ENCODE measurements around the gene NME8.

DNA sequence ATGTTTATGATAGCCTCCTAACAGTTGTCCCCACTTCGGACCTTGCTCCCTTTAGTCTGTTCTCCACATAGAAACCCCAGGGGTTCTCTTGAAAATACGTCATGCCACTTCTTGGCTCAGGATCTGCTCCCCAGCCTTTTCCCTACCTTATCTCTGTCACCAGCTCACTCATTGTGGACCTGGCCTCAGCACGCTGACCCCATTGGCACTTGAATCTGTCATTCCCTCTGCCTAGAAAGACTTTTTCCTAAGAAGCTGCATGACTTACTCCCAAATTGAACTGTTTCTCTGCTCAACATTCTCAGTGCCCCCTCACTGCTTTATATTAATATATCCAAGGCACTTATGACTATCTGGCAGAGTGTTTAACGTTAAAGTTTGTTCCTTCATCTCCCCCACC lies 80.5 kb downstream of the NME8 start:
- TF ChIP-seq CTCF (IDR thresholded peaks at IDR 0.05) (no peak), POLR2A (IDR thresholded peaks at IDR 0.05) (no peak)

Data from uterus (tissue), 2 donors.